Effector memory CD4-positive, alpha-beta T cell (primary cell): ENCODE measurements around the gene DKK2.

ENCODE experiments used
- DNase-seq, 3 donors: peaks; one replicate each; pipeline ENCODE4 v3.0.0-alpha.2; 2020
- H3K27ac ChIP-seq: 2 replicates; pipeline ENCODE4 v1.7.0; 2013; ENCODE audit warnings: mild to moderate bottlenecking, low read length, moderate library complexity; ENCODE audit not compliant: insufficient read depth, poor library complexity, severe bottlenecking
- H3K27me3 ChIP-seq: replicated peaks from 2 replicates; pipeline ENCODE4 v1.7.0; 2013; ENCODE audit warnings: mild to moderate bottlenecking, low read length; ENCODE audit not compliant: insufficient read depth, control insufficient read depth, poor library complexity, severe bottlenecking
- H3K36me3 ChIP-seq: 2 replicates; pipeline ENCODE4 v1.7.0; 2013; ENCODE audit warnings: mild to moderate bottlenecking, low read length, moderate library complexity; ENCODE audit not compliant: control insufficient read depth, insufficient read depth
- H3K4me1 ChIP-seq: 2 replicates; pipeline ENCODE4 v1.7.0; 2013; ENCODE audit warnings: low read length, mild to moderate bottlenecking; ENCODE audit not compliant: control insufficient read depth, insufficient read depth, poor library complexity, severe bottlenecking
- H3K4me3 ChIP-seq: 2 replicates; pipeline ENCODE4 v1.7.0; 2013; ENCODE audit warnings: low read length, low read depth, mild to moderate bottlenecking; ENCODE audit not compliant: insufficient read depth, poor library complexity, severe bottlenecking
- H3K9me3 ChIP-seq: 2 replicates; pipeline ENCODE4 v1.7.0; 2013; ENCODE audit warnings: mild to moderate bottlenecking, low read length, moderate library complexity; ENCODE audit not compliant: control insufficient read depth

Gene DKK2

DNA sequence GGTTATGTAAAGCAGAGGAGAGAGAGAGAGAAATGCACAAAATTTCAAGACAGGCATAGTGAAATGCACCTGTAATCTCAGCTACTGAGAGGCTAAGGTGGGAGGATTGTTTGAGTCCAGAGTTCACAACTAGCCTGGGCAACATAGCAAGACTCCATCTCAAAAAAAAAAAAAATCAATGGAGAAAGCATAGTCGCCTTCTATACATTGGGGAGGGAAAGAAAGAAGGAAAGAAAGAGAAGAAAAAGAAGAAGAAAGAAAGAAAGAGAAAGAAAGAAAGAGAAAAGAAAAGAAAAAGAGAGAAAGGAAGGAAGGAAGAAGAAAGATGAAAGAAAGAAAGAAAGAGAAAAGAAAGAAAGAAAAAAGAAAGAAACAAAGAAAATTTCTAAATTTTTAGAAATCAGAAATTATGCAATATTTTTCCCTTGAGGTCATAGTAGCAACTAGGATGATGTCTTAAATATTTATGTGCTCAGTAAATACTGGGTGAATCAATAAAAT, 53.4 kb downstream of the DKK2 start:
- Histone ChIP-seq H3K4me3 (no peak overlapping the region), H3K27me3 (no peaks in the 10 kb centered on the region), H3K4me1 (no peaks in the 10 kb centered on the region), H3K36me3 (no peaks in the 10 kb centered on the region), H3K9me3 (no peaks in the 10 kb centered on the region), H3K27ac (no peak overlapping the region)
- DNase-seq, result no peak

- DNase-seq, result no peak
- Histone ChIP-seq H3K4me1 (no peaks in the 10 kb centered on the region), H3K4me3 (no peak overlapping the region), H3K27ac (no peak overlapping the region), H3K27me3 (no peaks in the 10 kb centered on the region), H3K9me3 (no peaks in the 10 kb centered on the region), H3K36me3 (no peaks in the 10 kb centered on the region)
Observed at GRCh38 chr4:106981431-106981830, 54.7 kb downstream of the DKK2 start.

DNA sequence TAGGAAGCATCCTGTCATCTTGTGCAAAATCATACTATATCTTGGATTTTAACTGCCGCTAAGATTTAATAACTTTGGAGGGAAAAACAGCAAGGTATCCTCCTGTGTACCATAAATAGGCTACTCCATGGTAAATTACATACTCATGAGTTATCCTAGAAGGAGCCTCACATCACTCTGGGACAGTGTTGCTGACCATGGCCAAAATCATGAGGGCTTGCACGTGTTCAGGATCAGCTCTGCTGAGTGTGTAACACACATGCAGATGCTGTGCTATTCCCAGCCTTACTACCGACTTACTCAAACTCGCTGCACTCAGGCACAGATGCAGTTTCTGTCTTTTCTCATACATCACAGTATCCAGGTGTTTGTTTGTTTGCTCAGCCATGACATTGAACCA, 56.6 kb downstream of the DKK2 start:
- no peaks in the 10 kb centered on the region for H3K36me3 ChIP-seq
- H3K4me1 ChIP-seq, result no peaks in the 10 kb centered on the region
- H3K4me3 ChIP-seq, result no peak overlapping the region
- H3K27me3 ChIP-seq, result no peaks in the 10 kb centered on the region
- H3K27ac ChIP-seq, result no peak overlapping the region
- no peak for DNase-seq
- no peaks in the 10 kb centered on the region for H3K9me3 ChIP-seq

GRCh38 chr4:106978046-106978774, 57.9 kb downstream of the DKK2 start:
- no peak overlapping the region for H3K27ac ChIP-seq
- H3K4me3 ChIP-seq, result no peak overlapping the region
- H3K27me3 ChIP-seq, result no peaks in the 10 kb centered on the region
- no peak for DNase-seq
- H3K4me1 ChIP-seq, result no peaks in the 10 kb centered on the region
- no peaks in the 10 kb centered on the region for H3K36me3 ChIP-seq
- no peaks in the 10 kb centered on the region for H3K9me3 ChIP-seq

GRCh38 chr4:106971636-106972035, 64.5 kb downstream of the DKK2 start:
- H3K27me3 ChIP-seq, result no peaks in the 10 kb centered on the region
- no peaks in the 10 kb centered on the region for H3K4me1 ChIP-seq
- DNase-seq, result no peak
- H3K27ac ChIP-seq, result no peak overlapping the region
- no peak overlapping the region for H3K4me3 ChIP-seq
- no peaks in the 10 kb centered on the region for H3K36me3 ChIP-seq
- no peaks in the 10 kb centered on the region for H3K9me3 ChIP-seq

DNA sequence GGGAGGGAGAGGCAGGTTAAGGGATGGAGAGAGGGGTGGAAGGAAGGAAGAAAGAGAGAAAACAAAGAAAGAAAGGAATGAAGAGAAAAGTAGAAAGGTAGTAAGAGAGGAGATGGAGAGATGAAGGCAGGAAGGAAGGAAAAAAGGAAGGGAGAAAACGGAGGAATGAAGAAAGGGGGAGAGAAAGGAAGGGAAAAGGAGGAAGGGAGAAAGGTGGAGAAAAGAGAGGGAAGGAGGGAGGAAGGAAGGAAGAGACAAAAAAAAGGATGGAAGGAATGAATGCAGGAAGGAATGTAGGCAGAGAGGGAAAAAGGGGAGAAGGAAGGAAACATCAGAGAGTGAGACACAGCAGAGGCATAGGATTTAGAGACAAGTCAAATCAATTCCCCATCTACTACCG, 68.2 kb downstream of the DKK2 start:
- no peaks in the 10 kb centered on the region for H3K4me1 ChIP-seq
- no peak overlapping the region for H3K4me3 ChIP-seq
- H3K36me3 ChIP-seq, result no peaks in the 10 kb centered on the region
- H3K9me3 ChIP-seq, result no peaks in the 10 kb centered on the region
- H3K27me3 ChIP-seq, result no peaks in the 10 kb centered on the region
- DNase-seq, result no peak
- H3K27ac ChIP-seq, result no peak overlapping the region

GRCh38 chr4:106953036-106953705, 82.9 kb downstream of the DKK2 start:
- Histone ChIP-seq H3K27me3 (no peaks in the 10 kb centered on the region), H3K9me3 (no peaks in the 10 kb centered on the region), H3K4me3 (no peak overlapping the region), H3K4me1 (no peaks in the 10 kb centered on the region), H3K27ac (no peak overlapping the region), H3K36me3 (no peaks in the 10 kb centered on the region)
- DNase-seq, result no peak

GRCh38 chr4:106951891-106952290, 84.2 kb downstream of the DKK2 start:
- no peak overlapping the region for H3K27ac ChIP-seq
- no peaks in the 10 kb centered on the region for H3K27me3 ChIP-seq
- no peaks in the 10 kb centered on the region for H3K36me3 ChIP-seq
- no peak for DNase-seq
- H3K4me3 ChIP-seq, result no peak overlapping the region
- H3K4me1 ChIP-seq, result no peaks in the 10 kb centered on the region
- H3K9me3 ChIP-seq, result no peaks in the 10 kb centered on the region

DNA sequence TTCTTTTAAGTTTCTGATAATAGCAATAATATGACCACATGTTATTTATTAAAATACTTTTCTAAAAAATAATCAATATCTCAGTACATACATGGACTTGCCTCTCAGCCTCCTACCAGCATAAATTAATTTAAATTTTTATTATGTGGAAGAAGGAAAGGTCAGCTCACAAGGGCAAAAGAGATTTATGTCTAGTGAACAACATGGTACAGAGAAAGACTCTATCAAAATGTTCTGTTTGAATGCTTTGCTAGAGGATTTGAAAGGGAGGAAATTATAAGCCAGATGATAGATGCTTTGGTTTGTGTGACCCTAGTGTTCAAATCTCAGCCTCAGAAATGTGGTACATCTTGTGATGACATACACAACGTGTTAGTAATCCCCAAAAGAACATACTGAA, 94.3 kb downstream of the DKK2 start:
- Histone ChIP-seq H3K4me3 (no peak overlapping the region), H3K27me3 (no peaks in the 10 kb centered on the region), H3K36me3 (no peaks in the 10 kb centered on the region), H3K9me3 (no peaks in the 10 kb centered on the region), H3K4me1 (no peaks in the 10 kb centered on the region), H3K27ac (no peak overlapping the region)
- DNase-seq, result no peak

GRCh38 chr4:106930522-106930921, 105.6 kb downstream of the DKK2 start:
- no peak overlapping the region for H3K27ac ChIP-seq
- no peak overlapping the region for H3K4me3 ChIP-seq
- H3K4me1 ChIP-seq, result no peaks in the 10 kb centered on the region
- DNase-seq, result no peak
- H3K9me3 ChIP-seq, result no peaks in the 10 kb centered on the region
- no peaks in the 10 kb centered on the region for H3K36me3 ChIP-seq
- no peaks in the 10 kb centered on the region for H3K27me3 ChIP-seq
